HCT116 (cell line): Measurements from ENCODE around the gene TIRAP. TPM values are rescaled to one million over a fixed set of nuclear protein-coding genes. Genes with fewer than 3 reads are reported as not detected.

Source experiments
- ATAC-seq: fragments of 200-7000 bp; cut with Tn5 transposase; 2 replicates; pipeline ENCODE4 v1.9.1; 2020; ENCODE audit warnings: mild to moderate bottlenecking, moderate library complexity
- BruUV-seq: library from RNA; stranded (reverse); fragments of 400-500 nt; replicated peaks from 2 replicates; lab custom pipeline; 2021; lab: Mats Ljungman, UMichigan
- CTCF ChIA-PET: fragments of 300-600 bp; sonication (Branson Sonifier 250); formaldehyde crosslinking; loops from one replicate; lab custom pipeline; 2021; ENCODE audit warnings: antibody characterized with exemption; lab: Charles Lee
- POLR2A ChIA-PET: fragments of 300-600, 350-600 bp; sonication (Branson Sonifier 250); formaldehyde crosslinking; loops from one replicate; lab custom pipeline; 2021; ENCODE audit warnings: antibody characterized with exemption; lab: Charles Lee
- RAD21 ChIA-PET, 2 experiments: fragments of 300-600 bp; sonication (Branson Sonifier 250); formaldehyde crosslinking; loops; one replicate each; lab custom pipeline; 2023; ENCODE audit warnings: low total read pairs in 2 of 2; ENCODE audit not compliant: uncharacterized antibody in 2 of 2, unreplicated experiment in 2 of 2, low non-redundant PET in 1 of 2; lab: Charles Lee
- DNase-seq: peaks from one replicate; pipeline ENCODE4 v3.0.0-alpha.2; 2010; ENCODE audit warnings: low read depth, low spot score
- H2AFZ ChIP-seq: fragments of 200-600 bp; shearing (Covaris generic), sonication (generic); 2 replicates; pipeline ENCODE4 v1.6.1; 2017; ENCODE audit warnings: low read depth, mixed run types, mixed read lengths, antibody characterized with exemption, low read length; ENCODE audit not compliant: poor library complexity, severe bottlenecking
- H3K27ac ChIP-seq: 2 replicates; pipeline ENCODE4 v1.5.1; 2012; ENCODE audit warnings: low read depth, low read length
- H3K27me3 ChIP-seq: fragments of 200-600 bp; sonication (generic); 2 replicates; pipeline ENCODE4 v1.6.1; 2016; ENCODE audit warnings: mixed run types, low read length, mixed read lengths; ENCODE audit not compliant: insufficient read depth
- H3K36me3 ChIP-seq, 2 experiments: fragments of 200-500 bp in 1 of 2; fragments of 200-600 bp in 1 of 2; sonication (Bioruptor generic) in 1 of 2; sonication (generic) in 1 of 2; 2 replicates each; pipeline versions ENCODE4 v1.5.1 to v1.6.1; 2014 to 2016; ENCODE audit warnings: low read length in 2 of 2, inconsistent platforms in 1 of 2, mixed read lengths in 1 of 2, mixed run types in 1 of 2; ENCODE audit not compliant: insufficient read depth in 2 of 2, control insufficient read depth in 1 of 2
- H3K4me1 ChIP-seq, 2 experiments: fragments of 200-600 bp in 1 of 2; sonication (generic) in 1 of 2; 2 replicates each; pipeline versions ENCODE4 v1.5.1 to v1.6.1; 2012 to 2017; ENCODE audit warnings: low read length in 2 of 2, inconsistent platforms in 1 of 2, mild to moderate bottlenecking in 1 of 2, mixed read lengths in 1 of 2, mixed run types in 1 of 2, moderate library complexity in 1 of 2; ENCODE audit not compliant: insufficient read depth in 2 of 2, control insufficient read depth in 1 of 2
- H3K4me2 ChIP-seq: fragments of 200-600 bp; sonication (generic); 2 replicates; pipeline ENCODE4 v1.6.1; 2017; ENCODE audit warnings: mixed run types, low read length, mixed read lengths
- H3K4me3 ChIP-seq, 2 experiments: fragments of 200-600 bp in 1 of 2; sonication (generic) in 1 of 2; replicated peaks in 1 of 2; 2 replicates each; pipeline ENCODE4 v1.5.1; 2011 to 2016; ENCODE audit warnings: low read length in 2 of 2, control low read depth in 1 of 2, low read depth in 1 of 2, mild to moderate bottlenecking in 1 of 2, mixed read lengths in 1 of 2, mixed run types in 1 of 2
- H3K79me2 ChIP-seq: fragments of 200-600 bp; sonication (generic); 2 replicates; pipeline ENCODE4 v1.6.1; 2017; ENCODE audit warnings: mild to moderate bottlenecking, mixed run types, low read length, moderate library complexity, mixed read lengths; ENCODE audit not compliant: insufficient read depth
- H3K9ac ChIP-seq: fragments of 200-600 bp; sonication (generic); 2 replicates; pipeline ENCODE4 v1.6.1; 2016; ENCODE audit warnings: low read length, mixed read lengths
- H3K9me2 ChIP-seq: fragments of 200-600 bp; sonication (generic), shearing (Covaris generic); 2 replicates; pipeline ENCODE4 v1.6.1; 2017; ENCODE audit warnings: mixed run types, mild to moderate bottlenecking, moderate library complexity; ENCODE audit not compliant: insufficient read depth
- H3K9me3 ChIP-seq, 2 experiments: fragments of 200-500 bp in 1 of 2; fragments of 200-600 bp in 1 of 2; sonication (Bioruptor generic) in 1 of 2; sonication (generic) in 1 of 2; 2 replicates each; pipeline ENCODE4 v1.6.1; 2014 to 2017; ENCODE audit warnings: low read length in 2 of 2, mixed read lengths in 2 of 2, inconsistent platforms in 1 of 2, low read depth in 1 of 2, mild to moderate bottlenecking in 1 of 2, mixed run types in 1 of 2, moderate library complexity in 1 of 2; ENCODE audit not compliant: control insufficient read depth in 1 of 2, insufficient read depth in 1 of 2
- H4K20me1 ChIP-seq: fragments of 200-600 bp; sonication (generic), shearing (Covaris generic); 2 replicates; pipeline ENCODE4 v1.6.1; 2017; ENCODE audit warnings: mixed run types, mild to moderate bottlenecking, moderate library complexity; ENCODE audit not compliant: insufficient read depth
- ATF3 ChIP-seq: IDR thresholded peaks from 2 replicates; pipeline ENCODE4 v1.6.1; 2012
- CBX3 ChIP-seq: IDR thresholded peaks from 2 replicates; pipeline ENCODE4 v1.6.1; 2012; ENCODE audit warnings: low read depth
- EGR1 ChIP-seq: IDR thresholded peaks from 2 replicates; pipeline ENCODE4 v1.6.1; 2012; ENCODE audit warnings: low read depth
- EZH2 ChIP-seq: fragments of 200-600 bp; sonication (generic); IDR thresholded peaks from 2 replicates; pipeline ENCODE4 v1.6.1; 2017; ENCODE audit warnings: antibody characterized with exemption, mixed run types
- EZH2phosphoT487 ChIP-seq: fragments of 200-600 bp; IDR thresholded peaks from 2 replicates; pipeline ENCODE4 v1.6.1; 2018; ENCODE audit warnings: antibody characterized with exemption, borderline replicate concordance
- FOSL1 ChIP-seq: IDR thresholded peaks from 2 replicates; pipeline ENCODE4 v1.6.1; 2012; ENCODE audit warnings: low read depth
- POLR2A ChIP-seq: IDR thresholded peaks from 2 replicates; pipeline ENCODE4 v1.7.0; 2011; ENCODE audit warnings: borderline replicate concordance; ENCODE audit not compliant: insufficient read depth, insufficient read length; ENCODE audit errors: extremely low read depth
- POLR2AphosphoS5 ChIP-seq: IDR thresholded peaks from 2 replicates; pipeline ENCODE4 v1.6.1; 2011; ENCODE audit warnings: mild to moderate bottlenecking, low read depth, low read length, moderate library complexity
- RAD21 ChIP-seq: IDR thresholded peaks from 2 replicates; pipeline ENCODE4 v1.6.1; 2012; ENCODE audit warnings: low read depth, mild to moderate bottlenecking
- REST ChIP-seq: IDR thresholded peaks from 2 replicates; pipeline ENCODE4 v1.6.1; 2012; ENCODE audit warnings: low read depth
- SP1 ChIP-seq: IDR thresholded peaks from 2 replicates; pipeline ENCODE4 v1.6.1; 2012; ENCODE audit warnings: low read depth
- SRF ChIP-seq: IDR thresholded peaks from 2 replicates; pipeline ENCODE4 v1.6.1; 2012; ENCODE audit warnings: low read depth
- TCF7L2 ChIP-seq: IDR thresholded peaks from 2 replicates; pipeline ENCODE4 v1.7.0; 2011; ENCODE audit warnings: borderline replicate concordance, inconsistent platforms; ENCODE audit not compliant: insufficient read depth, insufficient read length; ENCODE audit errors: extremely low read depth
- YY1 ChIP-seq: IDR thresholded peaks from 2 replicates; pipeline ENCODE4 v1.6.1; 2011; ENCODE audit warnings: low read length, low read depth, moderate library complexity, mild to moderate bottlenecking; ENCODE audit not compliant: insufficient replicate concordance; ENCODE audit errors: extremely low read depth
- ZBTB33 ChIP-seq: IDR thresholded peaks from 2 replicates; pipeline ENCODE4 v1.6.1; 2011; ENCODE audit warnings: mild to moderate bottlenecking, low read length, moderate library complexity; ENCODE audit not compliant: insufficient replicate concordance; ENCODE audit errors: extremely low read depth
- ZFX ChIP-seq: fragments of 450-650 bp; IDR thresholded peaks from 2 replicates; pipeline ENCODE4 v1.6.1; 2017
- ZNF274 ChIP-seq: fragments of 200-500 bp; sonication (Bioruptor generic); IDR thresholded peaks from 2 replicates; pipeline ENCODE4 v1.6.1; 2014; ENCODE audit warnings: mild to moderate bottlenecking, low read depth, low read length, inconsistent platforms
- intact Hi-C: fragments of 100-400 bp; cut with micrococcal nuclease; formaldehyde crosslinking; loops from 2 replicates; pipeline ENCODE4 v1.10.0; 2022
- total RNA-seq: library from RNA; stranded (reverse); gene quantifications from one replicate; pipeline ENCODE4 v1.2.1, GENCODE V29; 2021; ENCODE audit not compliant: unreplicated experiment
- TF ChIP-seq, protein P1 (sequence below): IDR thresholded peaks from 2 replicates; pipeline ENCODE4 v1.6.1; 2012

TIRAP gene
- total RNA-seq, 1 experiment from 2014 or later, result 10.8 TPM

DNA sequence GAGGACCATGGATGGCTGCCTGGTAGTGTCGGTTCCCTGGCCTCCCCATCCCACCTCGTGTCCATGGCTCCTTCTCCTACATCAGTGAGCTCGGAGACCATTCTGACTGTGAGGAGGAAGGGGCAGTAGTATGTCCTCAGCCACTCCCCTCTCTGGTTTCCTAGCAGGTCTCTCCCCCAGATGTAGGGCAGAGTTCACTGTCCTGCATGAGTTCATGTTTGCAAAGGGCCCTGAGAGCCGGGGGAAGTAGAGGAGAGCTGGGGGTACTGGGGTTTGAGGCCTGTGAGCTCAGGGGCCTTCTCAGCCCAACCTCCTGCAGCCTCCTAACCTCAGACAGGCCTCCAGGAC lies 54.2 kb downstream of the TIRAP start (continued):
- no peak for TF ChIP-seq ZNF274
- TF ChIP-seq EZH2, result no peak
- TF ChIP-seq ATF3, result no peak
- no peak for TF ChIP-seq SP1
- TF ChIP-seq EZH2phosphoT487, result no peak
- TF ChIP-seq TCF7L2, result no peak
- TF ChIP-seq, all 23 proteins: peak for 0

GRCh38 chr11:126337474-126338241 lies 54.8 kb downstream of the TIRAP start:
- ChIA-PET CTCF (no interaction called here), RAD21 (no interaction called here), POLR2A (no interaction called here)
- no peak for DNase-seq
- H3K9ac ChIP-seq, result no peak overlapping the region
- H3K9me2 ChIP-seq, result no peaks in the 10 kb centered on the region
- ATAC-seq, result no peak
- no peaks in the 10 kb centered on the region for H3K79me2 ChIP-seq
- H4K20me1 ChIP-seq, result no peaks in the 10 kb centered on the region
- H3K27me3 ChIP-seq, result no peaks in the 10 kb centered on the region
- no peak overlapping the region for H3K4me3 ChIP-seq
- H3K4me2 ChIP-seq, result no peak overlapping the region
- no peak overlapping the region for H3K27ac ChIP-seq
- peaks cover 27 to 35% of the 10 kb centered on the region in 2 experiments for H3K4me1 ChIP-seq
- intact Hi-C loops, result no loop called here
- H2AFZ ChIP-seq, result no peak overlapping the region
- H3K36me3 ChIP-seq, result no peaks in the 10 kb centered on the region
- H3K9me3 ChIP-seq, result no peaks in the 10 kb centered on the region
- BruUV-seq, result no TSS peak
- TF ChIP-seq EZH2phosphoT487, result no peak
- TF ChIP-seq EZH2, result no peak
- no peak for TF ChIP-seq SRF
- TF ChIP-seq CBX3, result no peak
- TF ChIP-seq YY1, result no peak
- no peak for TF ChIP-seq ZFX
- TF ChIP-seq, protein P1, sequence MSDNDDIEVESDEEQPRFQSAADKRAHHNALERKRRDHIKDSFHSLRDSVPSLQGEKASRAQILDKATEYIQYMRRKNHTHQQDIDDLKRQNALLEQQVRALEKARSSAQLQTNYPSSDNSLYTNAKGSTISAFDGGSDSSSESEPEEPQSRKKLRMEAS, result no peak
- TF ChIP-seq EGR1, result no peak
- TF ChIP-seq REST, result no peak
- no peak for TF ChIP-seq ZNF274
- no peak for TF ChIP-seq RAD21
- no peak for TF ChIP-seq POLR2A
- TF ChIP-seq FOSL1, result no peak
- no peak for TF ChIP-seq SP1
- no peak for TF ChIP-seq ZBTB33
- no peak for TF ChIP-seq ATF3
- TF ChIP-seq TCF7L2, result no peak
- TF ChIP-seq POLR2AphosphoS5, result no peak; the same call in 1 of the 2 replicates
